Activated gamma-delta T cell treated with anti-CD3 and anti-CD28 coated beads, Interleukin-2, amount 50 U/mL, for 16 hours (primary cell): Measurements from ENCODE around the gene MRPL42.
"Not testable (repeated sequence)": the region's sequence is repeated elsewhere in the genome, so short reads cannot be mapped to it uniquely, and the experiment has no call there.

Source experiments
- DNase-seq: peaks from one replicate; pipeline ENCODE4 v3.0.0-alpha.2; 2020; ENCODE audit warnings: low read depth

MRPL42 gene

DNA sequence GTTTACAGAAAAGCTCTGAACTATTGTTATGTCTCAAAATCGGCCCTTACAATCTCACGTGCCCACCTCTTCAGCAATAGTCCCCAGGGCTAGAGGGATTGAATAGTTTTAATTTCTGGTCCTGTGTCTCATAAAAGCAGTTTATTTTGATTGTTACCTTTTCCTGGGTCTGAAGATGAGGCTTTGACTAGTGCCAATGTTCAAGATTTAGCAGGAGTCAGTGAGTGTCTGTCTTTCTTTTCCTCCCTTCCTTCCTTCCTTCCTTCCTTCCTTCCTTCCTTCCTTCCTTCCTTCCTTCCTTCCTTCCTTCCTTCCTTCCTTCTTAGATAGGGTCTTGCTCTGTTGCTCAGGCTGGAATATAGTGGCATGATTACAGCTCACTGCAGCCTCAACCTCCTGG lies 80.5 kb downstream of the MRPL42 start:
- no peak for DNase-seq

GRCh38 chr12:93549174-93549573 lies 81.9 kb downstream of the MRPL42 start:
- DNase-seq: no peak

GRCh38 chr12:93550748-93551611 lies 83.7 kb downstream of the MRPL42 start:
- no peak for DNase-seq

- no peak for DNase-seq
Measured at GRCh38 chr12:93552427-93552826, 85.1 kb downstream of the MRPL42 start.

DNA sequence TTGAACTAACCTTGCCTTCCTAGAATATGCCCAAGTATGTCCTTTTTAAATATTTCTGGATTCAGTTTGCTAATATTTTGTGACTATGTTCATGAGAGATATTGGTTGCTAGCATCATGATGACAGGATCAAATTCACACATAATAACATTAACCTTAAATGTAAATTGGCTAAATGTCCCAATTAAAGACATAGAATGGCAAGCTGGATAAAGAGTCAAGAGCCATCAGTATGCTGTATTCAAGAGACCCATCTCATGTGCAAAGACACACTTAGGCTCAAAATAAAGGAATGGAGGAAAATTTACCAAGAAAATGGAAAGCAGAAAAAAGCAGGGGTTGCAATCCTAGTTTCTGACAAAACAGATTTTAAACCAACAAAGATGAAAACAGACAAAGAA lies 90.6 kb downstream of the MRPL42 start:
- not testable (repeated sequence) for DNase-seq

GRCh38 chr12:93558685-93559084 lies 91.4 kb downstream of the MRPL42 start:
- DNase-seq: not testable (repeated sequence)

DNA sequence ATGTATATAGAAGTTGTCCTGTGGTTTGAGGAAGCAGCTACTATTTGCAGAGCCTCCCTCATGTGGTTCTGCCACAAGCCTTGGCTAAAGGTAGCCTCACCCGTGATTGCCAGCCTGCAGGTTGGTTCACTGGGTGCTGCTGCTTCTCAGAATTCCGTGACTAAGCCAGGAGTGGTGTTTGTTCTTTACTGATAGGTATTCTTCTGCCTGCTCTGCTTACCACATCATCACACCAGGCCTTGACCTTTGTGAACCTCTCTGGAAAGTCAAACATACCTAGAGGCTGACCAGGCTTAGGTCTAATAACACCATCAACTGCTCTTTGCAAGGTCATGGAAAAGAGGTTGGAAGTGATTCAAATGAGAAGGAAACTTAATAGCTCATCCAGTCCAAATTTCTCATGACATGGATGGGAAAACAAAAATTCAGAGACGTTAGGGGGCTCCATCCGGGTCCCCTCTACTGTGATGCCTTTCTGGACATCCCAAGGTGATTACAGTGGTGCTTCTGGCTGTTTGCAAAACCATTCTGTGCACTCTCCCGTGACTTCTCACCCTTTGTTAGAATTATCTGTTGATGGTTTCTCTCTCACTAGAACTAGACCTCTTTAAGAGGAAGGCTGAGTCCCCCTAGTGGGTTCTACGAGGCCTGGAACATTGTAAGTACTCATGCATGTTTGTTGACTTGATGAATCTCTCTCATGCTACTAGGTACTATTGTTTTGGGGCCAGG lies 96.7 kb downstream of the MRPL42 start:
- no peak for DNase-seq

DNA sequence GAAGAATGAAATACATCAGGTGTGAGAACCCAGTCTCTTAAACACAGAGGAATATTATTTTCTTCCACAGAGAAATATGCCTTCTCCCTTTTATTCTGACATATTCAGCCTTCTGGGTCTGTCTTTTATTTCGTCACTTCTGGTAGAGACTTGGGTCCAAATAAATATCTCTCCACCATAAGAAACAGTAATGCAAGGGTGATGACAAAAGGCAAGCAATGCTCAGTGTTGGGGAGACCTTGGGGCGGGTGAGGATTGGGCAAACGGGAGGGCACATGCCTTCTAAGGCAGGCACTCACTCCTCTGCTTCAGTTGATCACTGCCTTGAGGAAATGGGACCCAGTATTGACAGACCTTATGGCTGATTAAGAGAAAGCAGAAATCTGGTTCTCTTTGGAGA lies 98.4 kb downstream of the MRPL42 start:
- no peak for DNase-seq
